Activated T-cell treated with anti-CD3 and anti-CD28 coated beads, Interleukin-2, amount 50 U/mL, for 24 hours (primary cell): ENCODE data around the gene ANXA4.
"Not testable (repeated sequence)": the region's sequence is repeated elsewhere in the genome, so short reads cannot be mapped to it uniquely, and the experiment has no call there.

Source experiments
- DNase-seq: peaks from one replicate; pipeline ENCODE4 v3.0.0-alpha.2; 2020
- H3K27ac Mint-ChIP-seq: 2 replicates; pipeline ENCODE4 v1.8.0; 2020; ENCODE audit warnings: mild to moderate bottlenecking, mixed read lengths
- H3K27me3 Mint-ChIP-seq: 2 replicates; pipeline ENCODE4 v1.8.0; 2020; ENCODE audit warnings: mixed read lengths
- H3K36me3 Mint-ChIP-seq: 2 replicates; pipeline ENCODE4 v1.8.0; 2020; ENCODE audit warnings: low read depth, mixed read lengths
- H3K4me1 Mint-ChIP-seq: 2 replicates; pipeline ENCODE4 v1.8.0; 2020; ENCODE audit warnings: low read depth, mixed read lengths
- H3K4me3 Mint-ChIP-seq: 2 replicates; pipeline ENCODE4 v1.8.0; 2020; ENCODE audit warnings: mild to moderate bottlenecking, moderate library complexity, mixed read lengths
- H3K9me3 Mint-ChIP-seq: 2 replicates; pipeline ENCODE4 v1.8.0; 2020; ENCODE audit warnings: mixed read lengths

The ANXA4 gene

GRCh38 chr2:69789772-69790600 is 48.1 kb downstream of the ANXA4 start:
- Mint-ChIP-seq H3K27me3 (no peaks in the 10 kb centered on the region), H3K4me1 (peaks cover 17% of the 10 kb centered on the region), H3K36me3 (no peaks in the 10 kb centered on the region), H3K27ac (peak overlapping the region; percentile 51), H3K4me3 (peak overlapping the region; percentile 41), H3K9me3 (no peaks in the 10 kb centered on the region)
- no peak for DNase-seq

- Mint-ChIP-seq H3K27me3 (no peaks in the 10 kb centered on the region), H3K4me1 (peaks cover 17% of the 10 kb centered on the region), H3K27ac (no peak overlapping the region), H3K36me3 (no peaks in the 10 kb centered on the region), H3K4me3 (no peak overlapping the region), H3K9me3 (no peaks in the 10 kb centered on the region)
- no peak for DNase-seq
Observed at GRCh38 chr2:69790601-69790959, 48.6 kb downstream of the ANXA4 start.

DNA sequence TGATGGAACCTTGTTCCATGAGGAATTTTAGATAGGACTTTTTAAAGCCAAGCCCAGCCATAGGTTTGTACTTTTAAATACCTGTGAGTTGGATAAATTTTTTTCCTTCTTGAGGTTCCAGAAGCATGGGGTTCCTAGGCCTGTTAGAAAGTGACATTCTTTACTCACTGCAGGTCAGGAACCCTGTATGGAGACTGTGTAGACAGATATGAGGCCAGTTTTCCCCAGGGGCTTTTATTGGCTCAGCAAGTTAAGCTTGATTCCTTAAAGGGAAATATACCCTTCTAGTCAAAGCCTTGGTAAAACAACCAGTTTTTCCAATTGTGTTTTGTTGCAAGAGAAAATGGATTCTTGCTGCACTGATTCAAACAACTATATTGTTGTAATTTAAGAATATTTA is 49.1 kb downstream of the ANXA4 start:
- Mint-ChIP-seq H3K4me1 (peaks cover 17% of the 10 kb centered on the region), H3K27ac (no peak overlapping the region), H3K27me3 (no peaks in the 10 kb centered on the region), H3K36me3 (no peaks in the 10 kb centered on the region), H3K4me3 (no peak overlapping the region), H3K9me3 (no peaks in the 10 kb centered on the region)
- no peak for DNase-seq

DNA sequence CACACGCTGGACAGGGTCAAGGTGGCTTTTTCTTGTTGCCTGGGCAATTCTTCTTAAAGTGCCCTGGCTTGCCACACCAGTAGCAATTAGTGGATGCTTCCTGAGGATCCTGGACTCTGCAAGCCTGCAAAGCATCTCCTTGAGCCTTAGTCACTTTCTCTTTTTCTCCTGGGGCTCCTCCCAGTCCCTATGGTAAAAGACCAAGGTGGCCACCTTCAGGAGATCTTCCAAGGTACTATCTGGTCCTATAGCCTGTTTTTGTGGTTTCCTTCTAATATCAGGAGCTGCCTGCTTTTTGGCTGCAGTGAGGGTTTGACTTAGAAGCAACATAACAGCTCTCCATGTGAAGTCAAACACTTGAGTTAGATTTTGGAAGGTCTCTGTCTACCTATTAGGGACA is 54.2 kb downstream of the ANXA4 start:
- Mint-ChIP-seq H3K27me3 (no peaks in the 10 kb centered on the region), H3K36me3 (no peaks in the 10 kb centered on the region), H3K4me3 (no peak overlapping the region), H3K27ac (no peak overlapping the region), H3K4me1 (peaks cover 10% of the 10 kb centered on the region), H3K9me3 (no peaks in the 10 kb centered on the region)
- DNase-seq, result no peak

GRCh38 chr2:69797235-69797634 is 55.3 kb downstream of the ANXA4 start:
- no peak for DNase-seq
- Mint-ChIP-seq H3K4me1 (peaks cover 10% of the 10 kb centered on the region), H3K9me3 (no peaks in the 10 kb centered on the region), H3K27ac (no peak overlapping the region), H3K4me3 (no peak overlapping the region), H3K36me3 (no peaks in the 10 kb centered on the region), H3K27me3 (no peaks in the 10 kb centered on the region)

DNA sequence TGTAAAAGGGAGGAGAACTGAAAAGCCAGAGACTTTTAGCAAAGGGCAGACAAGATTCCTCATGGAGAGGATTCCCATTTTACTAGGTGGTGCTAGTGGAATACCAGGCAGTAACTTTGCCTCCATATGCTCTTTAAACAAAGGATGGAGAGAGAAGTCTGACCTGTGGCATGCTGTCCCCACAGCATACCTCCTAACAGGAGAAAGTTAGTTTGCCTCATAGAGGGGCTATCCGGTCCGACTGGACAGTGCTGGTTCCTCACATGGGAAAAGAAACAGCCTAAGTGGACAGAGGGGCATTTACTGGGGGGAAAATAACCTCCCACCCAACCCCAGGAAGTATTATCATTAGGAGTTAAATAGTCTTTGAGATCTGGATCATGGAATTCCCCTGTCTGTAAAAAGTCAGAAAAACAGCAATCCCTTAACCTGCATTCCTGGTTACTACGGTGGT is 55.9 kb downstream of the ANXA4 start:
- Mint-ChIP-seq H3K36me3 (no peaks in the 10 kb centered on the region), H3K4me1 (peaks cover 10% of the 10 kb centered on the region), H3K4me3 (no peak overlapping the region), H3K27ac (no peak overlapping the region), H3K9me3 (no peaks in the 10 kb centered on the region), H3K27me3 (no peaks in the 10 kb centered on the region)
- no peak for DNase-seq

GRCh38 chr2:69798290-69798908 is 56.5 kb downstream of the ANXA4 start:
- H3K4me3 Mint-ChIP-seq, result peak overlapping the region; percentile 12
- H3K4me1 Mint-ChIP-seq, result peaks cover 10% of the 10 kb centered on the region
- no peaks in the 10 kb centered on the region for H3K36me3 Mint-ChIP-seq
- H3K27me3 Mint-ChIP-seq, result no peaks in the 10 kb centered on the region
- H3K9me3 Mint-ChIP-seq, result no peaks in the 10 kb centered on the region
- DNase-seq, result no peak
- H3K27ac Mint-ChIP-seq, result no peak overlapping the region

GRCh38 chr2:69798909-69799526 is 57.1 kb downstream of the ANXA4 start:
- Mint-ChIP-seq H3K9me3 (no peaks in the 10 kb centered on the region), H3K4me3 (peak overlapping the region; percentile 12), H3K36me3 (peaks cover 2% of the 10 kb centered on the region), H3K4me1 (peaks cover 13% of the 10 kb centered on the region), H3K27me3 (no peaks in the 10 kb centered on the region), H3K27ac (no peak overlapping the region)
- DNase-seq, result no peak

DNA sequence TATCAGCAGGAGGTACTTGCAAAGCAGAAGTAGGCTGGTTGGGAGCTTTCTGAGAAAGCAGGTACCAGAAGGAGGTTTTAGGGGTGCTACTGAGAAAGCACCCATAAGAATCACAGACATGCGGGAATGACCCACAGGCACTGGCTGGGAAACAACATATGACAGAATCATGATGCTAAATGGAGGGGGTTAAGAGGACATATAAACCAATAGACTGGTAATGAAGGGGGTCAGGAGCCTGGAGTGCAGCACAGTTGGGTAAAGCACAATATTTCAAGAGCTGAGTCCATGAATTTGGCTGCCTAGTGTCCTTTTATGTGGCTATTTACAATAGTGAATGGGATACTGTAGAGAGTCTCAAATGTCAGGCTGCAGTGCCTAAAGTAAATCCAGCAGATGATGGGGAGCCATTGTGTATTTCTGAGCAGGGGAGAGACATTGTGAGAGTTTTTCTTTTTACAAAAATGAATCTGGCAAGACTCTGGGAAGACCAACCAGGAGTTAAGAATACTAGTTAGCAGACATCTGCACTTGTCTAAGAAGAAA is 59.9 kb downstream of the ANXA4 start:
- H3K4me3 Mint-ChIP-seq, result no peak overlapping the region
- H3K27me3 Mint-ChIP-seq, result no peaks in the 10 kb centered on the region
- no peak for DNase-seq
- peaks cover 6% of the 10 kb centered on the region for H3K36me3 Mint-ChIP-seq
- no peaks in the 10 kb centered on the region for H3K9me3 Mint-ChIP-seq
- H3K4me1 Mint-ChIP-seq, result peaks cover 20% of the 10 kb centered on the region
- no peak overlapping the region for H3K27ac Mint-ChIP-seq

DNA sequence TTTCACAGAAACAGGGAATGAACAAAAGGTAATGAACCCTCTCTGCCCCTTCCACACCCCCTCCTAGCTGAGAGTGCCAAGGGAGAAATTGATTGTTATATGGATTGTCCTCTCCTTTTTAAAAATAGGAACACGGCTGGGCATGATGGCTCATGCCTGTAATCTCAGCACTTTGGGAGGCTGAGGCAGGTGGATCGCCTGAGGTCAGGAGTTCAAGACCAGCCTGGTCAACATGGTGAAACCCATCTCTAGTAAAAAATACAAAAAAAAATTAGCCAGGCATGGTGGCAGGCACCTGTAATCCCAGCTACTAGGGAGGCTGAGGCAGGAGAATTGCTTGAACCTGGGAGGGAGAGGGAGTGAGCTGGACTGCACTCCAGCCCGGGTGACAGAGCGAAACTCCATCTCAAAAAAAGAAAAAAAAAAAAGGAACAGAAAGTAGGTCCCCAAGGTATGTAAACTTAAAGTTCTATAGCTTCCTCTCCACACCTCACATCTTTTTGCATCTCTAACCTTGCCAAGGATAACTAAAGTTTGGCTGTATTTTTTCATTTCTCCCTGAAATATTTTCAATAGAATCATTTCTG is 60.9 kb downstream of the ANXA4 start:
- H3K36me3 Mint-ChIP-seq, H3K27ac Mint-ChIP-seq, H3K9me3 Mint-ChIP-seq: not testable (repeated sequence)

DNA sequence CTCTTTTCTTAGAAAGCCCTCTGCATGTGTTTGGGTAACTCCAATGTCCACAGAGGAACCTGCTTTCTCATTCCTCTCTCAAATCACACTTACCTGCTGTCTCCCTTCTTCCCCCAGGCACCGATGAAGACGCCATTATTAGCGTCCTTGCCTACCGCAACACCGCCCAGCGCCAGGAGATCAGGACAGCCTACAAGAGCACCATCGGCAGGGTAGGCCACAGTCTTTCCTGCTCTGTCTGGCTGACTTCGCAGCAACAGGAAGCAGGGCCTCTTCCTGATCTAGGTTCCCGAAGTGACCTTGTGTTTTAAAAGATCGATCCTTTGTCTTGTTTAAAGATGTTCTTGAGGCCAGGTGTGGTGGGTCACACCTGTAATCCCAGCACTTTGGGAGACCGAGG is 62.5 kb downstream of the ANXA4 start:
- DNase-seq, result no peak
- H3K27ac Mint-ChIP-seq, result no peak overlapping the region
- no peaks in the 10 kb centered on the region for H3K9me3 Mint-ChIP-seq
- no peaks in the 10 kb centered on the region for H3K27me3 Mint-ChIP-seq
- H3K4me3 Mint-ChIP-seq, result no peak overlapping the region
- peaks cover 10% of the 10 kb centered on the region for H3K4me1 Mint-ChIP-seq
- peaks cover 6% of the 10 kb centered on the region for H3K36me3 Mint-ChIP-seq

More for the DNA sequence above, 60.9 kb downstream of the ANXA4 start:
- H3K27me3 Mint-ChIP-seq, DNase-seq, H3K4me3 Mint-ChIP-seq: not testable (repeated sequence)
- H3K4me1 Mint-ChIP-seq, result peaks cover 20% of the 10 kb centered on the region

GRCh38 chr2:69805887-69806286 is 64.0 kb downstream of the ANXA4 start:
- Mint-ChIP-seq H3K4me1 (peaks cover 10% of the 10 kb centered on the region), H3K27ac (no peak overlapping the region), H3K27me3 (no peaks in the 10 kb centered on the region), H3K36me3 (peaks cover 6% of the 10 kb centered on the region), H3K4me3 (no peak overlapping the region), H3K9me3 (no peaks in the 10 kb centered on the region)
- DNase-seq, result no peak

- Mint-ChIP-seq H3K4me1 (peaks cover 10% of the 10 kb centered on the region), H3K27ac (no peak overlapping the region), H3K36me3 (peaks cover 6% of the 10 kb centered on the region), H3K9me3 (no peaks in the 10 kb centered on the region), H3K27me3 (no peaks in the 10 kb centered on the region), H3K4me3 (no peak overlapping the region)
- DNase-seq, result no peak
Observed at GRCh38 chr2:69807821-69808540, 66.0 kb downstream of the ANXA4 start.

DNA sequence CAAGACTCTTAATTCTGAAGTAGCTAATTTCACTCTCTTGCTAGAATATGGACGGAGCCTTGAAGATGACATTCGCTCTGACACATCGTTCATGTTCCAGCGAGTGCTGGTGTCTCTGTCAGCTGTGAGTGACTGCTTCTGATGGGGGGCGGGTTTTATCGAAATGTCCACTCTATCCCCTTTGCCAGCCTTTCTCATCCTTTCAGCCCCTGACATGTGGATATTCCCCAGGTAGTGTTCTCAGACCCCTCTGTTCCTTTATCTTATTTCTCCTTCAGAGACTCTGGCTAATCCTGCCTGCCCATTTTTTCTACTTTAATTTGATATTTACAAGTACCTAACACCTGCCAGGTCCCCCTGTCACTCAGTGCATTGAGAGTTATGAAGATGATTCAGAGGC is 68.6 kb downstream of the ANXA4 start:
- no peak overlapping the region for H3K4me3 Mint-ChIP-seq
- H3K9me3 Mint-ChIP-seq, result no peaks in the 10 kb centered on the region
- no peak for DNase-seq
- H3K36me3 Mint-ChIP-seq, result peaks cover 2% of the 10 kb centered on the region
- no peaks in the 10 kb centered on the region for H3K27me3 Mint-ChIP-seq
- H3K4me1 Mint-ChIP-seq, result no peaks in the 10 kb centered on the region
- no peak overlapping the region for H3K27ac Mint-ChIP-seq
